Measurements from ENCODE around the gene SMTN.
A peak's percentile ranks its signal among the peaks of the same experiment; 100 is the strongest.

The SMTN gene

GRCh38 chr22:31080848-31081649 is at the start of gene SMTN:
Gene SMTN, plus strand, starts transcription at chr22:31081318. Its CDS starts 1,941 bp downstream, at chr22:31083259.
- peak; percentile 93 for DNase-seq
- Mint-ChIP-seq H3K27me3 (no peaks in the 10 kb centered on the region), H3K27ac (peak within 1 kb of the TSS; percentile 83), H3K36me3 (ENCODE audit: low read depth) (peaks cover 9% of the 10 kb centered on the region), H3K9me3 (no peaks in the 10 kb centered on the region), H3K4me3 (peak within 1 kb of the TSS; percentile 91), H3K4me1 (ENCODE audit: low read depth) (peaks cover 41% of the 10 kb centered on the region)

GRCh38 chr22:31036671-31037550 is 44.2 kb upstream of the SMTN start:
- Mint-ChIP-seq H3K27me3 (no peaks in the 10 kb centered on the region), H3K36me3 (ENCODE audit: low read depth) (no peaks in the 10 kb centered on the region), H3K9me3 (no peaks in the 10 kb centered on the region), H3K27ac (no peak overlapping the region), H3K4me1 (ENCODE audit: low read depth) (no peaks in the 10 kb centered on the region), H3K4me3 (no peak overlapping the region)
- no peak for DNase-seq

GRCh38 chr22:31038686-31039085 is 42.4 kb upstream of the SMTN start:
- no peak overlapping the region for H3K27ac Mint-ChIP-seq
- H3K9me3 Mint-ChIP-seq, result no peaks in the 10 kb centered on the region

GRCh38 chr22:31039393-31039792 is 41.7 kb upstream of the SMTN start:
- no peak for DNase-seq
- no peaks in the 10 kb centered on the region for H3K9me3 Mint-ChIP-seq
- H3K4me3 Mint-ChIP-seq, result no peak overlapping the region
- H3K27me3 Mint-ChIP-seq, result no peaks in the 10 kb centered on the region
- H3K27ac Mint-ChIP-seq, result no peak overlapping the region
- H3K36me3 Mint-ChIP-seq (ENCODE audit: low read depth), result no peaks in the 10 kb centered on the region
- no peaks in the 10 kb centered on the region for H3K4me1 Mint-ChIP-seq (ENCODE audit: low read depth)

More at GRCh38 chr22:31038686-31039085, 42.4 kb upstream of the SMTN start:
- Mint-ChIP-seq H3K36me3 (ENCODE audit: low read depth) (no peaks in the 10 kb centered on the region), H3K4me1 (ENCODE audit: low read depth) (no peaks in the 10 kb centered on the region), H3K27me3 (no peaks in the 10 kb centered on the region), H3K4me3 (no peak overlapping the region)
- no peak for DNase-seq

- Mint-ChIP-seq H3K27me3 (no peaks in the 10 kb centered on the region), H3K9me3 (no peaks in the 10 kb centered on the region), H3K4me3 (no peak overlapping the region), H3K4me1 (ENCODE audit: low read depth) (no peaks in the 10 kb centered on the region), H3K36me3 (ENCODE audit: low read depth) (no peaks in the 10 kb centered on the region), H3K27ac (no peak overlapping the region)
- DNase-seq, result no peak
These were observed 40.3 kb upstream of the SMTN start for GRCh38 chr22:31040542-31041398.

- no peak overlapping the region for H3K4me3 Mint-ChIP-seq
- H3K27ac Mint-ChIP-seq, result no peak overlapping the region
- no peaks in the 10 kb centered on the region for H3K27me3 Mint-ChIP-seq
- no peaks in the 10 kb centered on the region for H3K9me3 Mint-ChIP-seq
- no peaks in the 10 kb centered on the region for H3K4me1 Mint-ChIP-seq (ENCODE audit: low read depth)
- DNase-seq, result no peak
- no peaks in the 10 kb centered on the region for H3K36me3 Mint-ChIP-seq (ENCODE audit: low read depth)
These were observed 36.8 kb upstream of the SMTN start for GRCh38 chr22:31044262-31044861.

- Mint-ChIP-seq H3K36me3 (ENCODE audit: low read depth) (no peaks in the 10 kb centered on the region), H3K27ac (no peak overlapping the region), H3K4me3 (no peak overlapping the region), H3K9me3 (no peaks in the 10 kb centered on the region), H3K4me1 (ENCODE audit: low read depth) (no peaks in the 10 kb centered on the region), H3K27me3 (no peaks in the 10 kb centered on the region)
- DNase-seq, result no peak
These were observed 35.1 kb upstream of the SMTN start for GRCh38 chr22:31045900-31046538.

GRCh38 chr22:31046539-31047226 is 34.4 kb upstream of the SMTN start:
- Mint-ChIP-seq H3K27ac (no peak overlapping the region), H3K4me3 (no peak overlapping the region), H3K9me3 (no peaks in the 10 kb centered on the region), H3K27me3 (no peaks in the 10 kb centered on the region), H3K36me3 (ENCODE audit: low read depth) (no peaks in the 10 kb centered on the region), H3K4me1 (ENCODE audit: low read depth) (no peaks in the 10 kb centered on the region)
- DNase-seq, result no peak

GRCh38 chr22:31048570-31048969 is 32.5 kb upstream of the SMTN start:
- H3K4me3 Mint-ChIP-seq, result no peak overlapping the region
- no peaks in the 10 kb centered on the region for H3K27me3 Mint-ChIP-seq
- peaks cover 3% of the 10 kb centered on the region for H3K4me1 Mint-ChIP-seq (ENCODE audit: low read depth)
- no peaks in the 10 kb centered on the region for H3K36me3 Mint-ChIP-seq (ENCODE audit: low read depth)
- DNase-seq, result no peak
- no peak overlapping the region for H3K27ac Mint-ChIP-seq
- H3K9me3 Mint-ChIP-seq, result no peaks in the 10 kb centered on the region

GRCh38 chr22:31049815-31050420 is 31.2 kb upstream of the SMTN start:
- peaks cover 3% of the 10 kb centered on the region for H3K4me1 Mint-ChIP-seq (ENCODE audit: low read depth)
- no peaks in the 10 kb centered on the region for H3K27me3 Mint-ChIP-seq
- H3K4me3 Mint-ChIP-seq, result no peak overlapping the region
- DNase-seq, result no peak
- no peaks in the 10 kb centered on the region for H3K9me3 Mint-ChIP-seq
- no peaks in the 10 kb centered on the region for H3K36me3 Mint-ChIP-seq (ENCODE audit: low read depth)
- no peak overlapping the region for H3K27ac Mint-ChIP-seq

- H3K27me3 Mint-ChIP-seq, result no peaks in the 10 kb centered on the region
- no peaks in the 10 kb centered on the region for H3K36me3 Mint-ChIP-seq (ENCODE audit: low read depth)
- H3K4me3 Mint-ChIP-seq, result no peak overlapping the region
- no peaks in the 10 kb centered on the region for H3K9me3 Mint-ChIP-seq
- peaks cover 3% of the 10 kb centered on the region for H3K4me1 Mint-ChIP-seq (ENCODE audit: low read depth)
- DNase-seq, result no peak
- no peak overlapping the region for H3K27ac Mint-ChIP-seq
These were observed 25.9 kb upstream of the SMTN start for GRCh38 chr22:31055117-31055634.

GRCh38 chr22:31055635-31056159 is 25.4 kb upstream of the SMTN start:
- no peaks in the 10 kb centered on the region for H3K9me3 Mint-ChIP-seq
- H3K4me3 Mint-ChIP-seq, result no peak overlapping the region
- H3K36me3 Mint-ChIP-seq (ENCODE audit: low read depth), result no peaks in the 10 kb centered on the region
- H3K27me3 Mint-ChIP-seq, result no peaks in the 10 kb centered on the region
- no peak overlapping the region for H3K27ac Mint-ChIP-seq
- peaks cover 3% of the 10 kb centered on the region for H3K4me1 Mint-ChIP-seq (ENCODE audit: low read depth)
- no peak for DNase-seq

All from activated T-cell treated with anti-CD3 and anti-CD28 coated beads, Interleukin-2, amount 50 U/mL, for 24 hours (primary cell).